Measurements from ENCODE around the gene XPO6. TPM values are rescaled to one million over a fixed set of nuclear protein-coding genes. Genes with fewer than 3 reads are reported as not detected.

XPO6 gene
- total RNA-seq, 1 experiment from 2014 or later: 106 TPM

- Histone ChIP-seq H3K27me3 (ENCODE audit: low read length) (no peaks in the 10 kb centered on the region), H3K4me3 (ENCODE audit: low read length) (no peak overlapping the region), H3K36me3 (ENCODE audit: low read depth, low read length) (peaks cover 29% of the 10 kb centered on the region), H3F3A (ENCODE audit: low read length, unreplicated experiment) (no peaks in the 10 kb centered on the region), H3K9me2 (replicated peaks; ENCODE audit: low read length) (no peaks in the 10 kb centered on the region), H3K4me2 (ENCODE audit: low read length) (no peak overlapping the region), H3K79me2 (ENCODE audit: low read length) (no peaks in the 10 kb centered on the region), H3K9ac (ENCODE audit: low read length) (no peak overlapping the region), H3K9me3 (ENCODE audit: low read length) (no peaks in the 10 kb centered on the region), H4K20me1 (ENCODE audit: low read length) (no peaks in the 10 kb centered on the region), H2AFZ (ENCODE audit: low read length) (no peak overlapping the region), H3K27ac (ENCODE audit: low read length) (no peak overlapping the region), H3K4me1 (ENCODE audit: insufficient read depth, low read length) (no peaks in the 10 kb centered on the region)
- ATAC-seq: no peak
- DNase-seq: no peak
- ChIA-PET POLR2A (ENCODE audit: unreplicated experiment) (no interaction called here), CTCF (no interaction called here)
- TF ChIP-seq, protein P1, sequence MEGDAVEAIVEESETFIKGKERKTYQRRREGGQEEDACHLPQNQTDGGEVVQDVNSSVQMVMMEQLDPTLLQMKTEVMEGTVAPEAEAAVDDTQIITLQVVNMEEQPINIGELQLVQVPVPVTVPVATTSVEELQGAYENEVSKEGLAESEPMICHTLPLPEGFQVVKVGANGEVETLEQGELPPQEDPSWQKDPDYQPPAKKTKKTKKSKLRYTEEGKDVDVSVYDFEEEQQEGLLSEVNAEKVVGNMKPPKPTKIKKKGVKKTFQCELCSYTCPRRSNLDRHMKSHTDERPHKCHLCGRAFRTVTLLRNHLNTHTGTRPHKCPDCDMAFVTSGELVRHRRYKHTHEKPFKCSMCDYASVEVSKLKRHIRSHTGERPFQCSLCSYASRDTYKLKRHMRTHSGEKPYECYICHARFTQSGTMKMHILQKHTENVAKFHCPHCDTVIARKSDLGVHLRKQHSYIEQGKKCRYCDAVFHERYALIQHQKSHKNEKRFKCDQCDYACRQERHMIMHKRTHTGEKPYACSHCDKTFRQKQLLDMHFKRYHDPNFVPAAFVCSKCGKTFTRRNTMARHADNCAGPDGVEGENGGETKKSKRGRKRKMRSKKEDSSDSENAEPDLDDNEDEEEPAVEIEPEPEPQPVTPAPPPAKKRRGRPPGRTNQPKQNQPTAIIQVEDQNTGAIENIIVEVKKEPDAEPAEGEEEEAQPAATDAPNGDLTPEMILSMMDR (conservative IDR thresholded peaks at IDR 0.05; ENCODE audit: low read depth, low read length): no peak
- no peak for TF ChIP-seq EZH2phosphoT487 (IDR thresholded peaks at IDR 0.05; ENCODE audit: borderline replicate concordance, low read length)
- TF ChIP-seq EZH2 (IDR thresholded peaks at IDR 0.05; ENCODE audit: low read length, unreplicated experiment): no peak
- intact Hi-C loops (cut with micrococcal nuclease): no loop called here
- BruUV-seq (replicated peaks): no TSS peak
These were observed 80.6 kb downstream of the XPO6 start for GRCh38 chr16:28131181-28131580.

GRCh38 chr16:28130099-28131088 is 81.4 kb downstream of the XPO6 start:
- Histone ChIP-seq H4K20me1 (ENCODE audit: low read length) (no peaks in the 10 kb centered on the region), H3K4me1 (ENCODE audit: insufficient read depth, low read length) (no peaks in the 10 kb centered on the region), H3K9me2 (replicated peaks; ENCODE audit: low read length) (no peaks in the 10 kb centered on the region), H3K9ac (ENCODE audit: low read length) (no peak overlapping the region), H3K36me3 (ENCODE audit: low read depth, low read length) (peaks cover 25% of the 10 kb centered on the region), H3K4me3 (ENCODE audit: low read length) (no peak overlapping the region), H3K9me3 (ENCODE audit: low read length) (no peaks in the 10 kb centered on the region), H2AFZ (ENCODE audit: low read length) (no peak overlapping the region), H3F3A (ENCODE audit: low read length, unreplicated experiment) (no peaks in the 10 kb centered on the region), H3K27me3 (ENCODE audit: low read length) (no peaks in the 10 kb centered on the region), H3K27ac (ENCODE audit: low read length) (no peak overlapping the region), H3K4me2 (ENCODE audit: low read length) (no peak overlapping the region), H3K79me2 (ENCODE audit: low read length) (no peaks in the 10 kb centered on the region)
- ChIA-PET POLR2A (ENCODE audit: unreplicated experiment) (no interaction called here), CTCF (no interaction called here)
- DNase-seq: no peak
- no peak for ATAC-seq
- intact Hi-C loops (cut with micrococcal nuclease): no loop called here
- no TSS peak for BruUV-seq (replicated peaks)
- TF ChIP-seq, protein P1 (conservative IDR thresholded peaks at IDR 0.05; ENCODE audit: low read depth, low read length): no peak
- TF ChIP-seq EZH2phosphoT487 (IDR thresholded peaks at IDR 0.05; ENCODE audit: borderline replicate concordance, low read length) (no peak), EZH2 (IDR thresholded peaks at IDR 0.05; ENCODE audit: low read length, unreplicated experiment) (no peak)

Measured in PC-3 (cell line).